GM19467 (cell line): Measurements from ENCODE around the gene MYL10.

Source experiments
- ATAC-seq: cut with Tn5 transposase; IDR thresholded peaks from one replicate; pipeline ENCODE4 v1.9.1; 2021; ENCODE audit warnings: mild to moderate bottlenecking, moderate library complexity; ENCODE audit not compliant: unreplicated experiment

The MYL10 gene

DNA sequence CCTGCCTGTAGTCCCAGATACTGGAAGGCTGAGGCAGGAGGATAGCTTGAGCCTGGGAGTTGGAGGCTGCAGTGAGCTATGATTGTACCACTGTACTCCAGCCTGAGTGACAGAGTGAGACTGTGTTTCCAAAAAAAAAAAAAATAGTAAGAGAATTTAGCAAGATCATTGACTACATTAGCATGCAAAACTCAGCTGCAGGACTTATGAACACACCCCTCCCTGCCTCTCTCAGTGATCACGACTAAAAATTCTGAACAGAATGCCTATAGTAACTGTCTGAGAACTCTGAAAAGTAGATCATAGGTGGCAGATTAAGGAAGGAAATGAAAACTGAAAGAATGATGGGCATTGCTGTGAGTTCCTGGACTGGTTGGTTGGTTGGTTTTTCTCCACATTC, 50.5 kb downstream of the MYL10 start:
- no peak for ATAC-seq

- no peak for ATAC-seq
These were observed 52.1 kb downstream of the MYL10 start for GRCh38 chr7:101576998-101577397.

DNA sequence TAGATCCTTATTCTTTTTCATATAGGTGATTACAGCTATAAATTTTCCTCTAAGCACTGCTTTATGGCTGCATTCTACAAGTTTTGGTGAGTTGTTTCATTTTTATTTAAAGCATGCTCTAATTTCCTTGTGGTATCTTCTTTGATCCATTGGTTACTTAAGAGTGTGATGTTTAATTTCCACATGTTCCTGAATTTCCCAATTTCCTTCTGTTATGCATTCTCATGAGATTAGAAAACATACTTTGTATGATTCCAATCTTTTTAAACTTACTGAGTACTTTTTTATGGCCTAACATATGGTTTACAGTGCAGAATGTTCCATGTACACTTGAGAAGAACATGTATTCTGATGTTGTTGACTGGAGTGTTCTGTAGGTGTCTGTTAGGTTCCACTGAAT, 53.4 kb downstream of the MYL10 start:
- ATAC-seq: no peak

- ATAC-seq: no peak
These were observed 53.9 kb downstream of the MYL10 start for GRCh38 chr7:101575168-101575567.

DNA sequence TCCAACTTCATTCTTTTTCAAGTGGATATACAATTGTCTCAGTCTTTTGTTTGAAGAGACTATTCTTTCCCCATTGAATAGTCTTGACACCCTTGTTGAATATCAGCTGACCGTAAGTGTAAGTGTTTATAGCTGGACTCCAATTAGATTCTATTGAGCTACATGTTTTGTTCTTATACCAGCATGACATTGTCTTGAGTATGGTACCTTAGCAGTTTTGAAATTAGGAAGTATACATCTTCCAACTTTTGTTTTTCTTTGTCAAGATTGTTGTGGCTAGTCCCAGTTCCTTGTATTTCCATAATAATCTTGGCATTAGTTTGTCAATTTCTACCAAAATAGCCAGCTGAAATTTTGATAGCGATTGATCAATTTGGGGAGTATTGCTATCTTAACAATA, 56.9 kb downstream of the MYL10 start:
- ATAC-seq: no peak

DNA sequence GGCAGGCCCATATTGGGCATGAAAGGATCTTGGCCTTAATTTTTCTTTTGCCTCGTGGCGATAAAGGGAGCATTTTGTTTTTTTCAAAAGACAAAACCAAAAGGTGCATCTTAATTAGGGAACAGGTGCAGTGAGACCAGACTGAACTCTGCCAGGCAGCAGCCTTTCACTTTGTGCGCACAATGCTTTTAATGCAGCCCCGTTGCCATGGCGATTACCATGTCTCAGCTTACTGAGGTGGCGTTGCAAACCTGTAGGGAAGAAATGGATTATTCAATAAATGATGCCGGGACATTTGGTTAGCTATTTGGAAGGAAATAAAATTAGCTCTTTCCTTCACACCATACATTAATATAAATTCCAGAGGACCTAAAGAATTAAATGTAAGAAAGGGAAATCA, 61.9 kb downstream of the MYL10 start:
- no peak for ATAC-seq

GRCh38 chr7:101565601-101566209, 63.4 kb downstream of the MYL10 start:
- no peak for ATAC-seq

DNA sequence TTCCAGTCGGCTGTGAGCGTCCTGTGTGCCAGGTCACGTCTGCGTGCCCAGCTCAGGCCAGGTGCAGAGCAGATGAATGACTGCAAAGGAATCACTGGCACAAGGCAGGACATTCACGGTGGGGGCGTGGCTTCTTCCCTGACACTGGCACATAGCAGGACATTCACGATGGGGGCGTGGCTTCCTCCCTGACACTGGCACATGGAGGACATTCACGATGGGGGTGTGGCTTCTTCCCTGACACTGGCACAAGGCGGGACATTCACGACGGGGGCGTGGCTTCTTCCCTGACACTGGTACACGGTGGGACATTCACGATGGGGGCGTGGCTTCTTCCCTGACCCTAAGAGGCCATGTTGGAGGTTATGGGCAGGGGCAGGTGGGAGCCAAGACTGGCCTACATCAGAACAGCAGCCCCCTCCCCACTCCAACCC, 64.3 kb downstream of the MYL10 start:
- ATAC-seq: no peak

DNA sequence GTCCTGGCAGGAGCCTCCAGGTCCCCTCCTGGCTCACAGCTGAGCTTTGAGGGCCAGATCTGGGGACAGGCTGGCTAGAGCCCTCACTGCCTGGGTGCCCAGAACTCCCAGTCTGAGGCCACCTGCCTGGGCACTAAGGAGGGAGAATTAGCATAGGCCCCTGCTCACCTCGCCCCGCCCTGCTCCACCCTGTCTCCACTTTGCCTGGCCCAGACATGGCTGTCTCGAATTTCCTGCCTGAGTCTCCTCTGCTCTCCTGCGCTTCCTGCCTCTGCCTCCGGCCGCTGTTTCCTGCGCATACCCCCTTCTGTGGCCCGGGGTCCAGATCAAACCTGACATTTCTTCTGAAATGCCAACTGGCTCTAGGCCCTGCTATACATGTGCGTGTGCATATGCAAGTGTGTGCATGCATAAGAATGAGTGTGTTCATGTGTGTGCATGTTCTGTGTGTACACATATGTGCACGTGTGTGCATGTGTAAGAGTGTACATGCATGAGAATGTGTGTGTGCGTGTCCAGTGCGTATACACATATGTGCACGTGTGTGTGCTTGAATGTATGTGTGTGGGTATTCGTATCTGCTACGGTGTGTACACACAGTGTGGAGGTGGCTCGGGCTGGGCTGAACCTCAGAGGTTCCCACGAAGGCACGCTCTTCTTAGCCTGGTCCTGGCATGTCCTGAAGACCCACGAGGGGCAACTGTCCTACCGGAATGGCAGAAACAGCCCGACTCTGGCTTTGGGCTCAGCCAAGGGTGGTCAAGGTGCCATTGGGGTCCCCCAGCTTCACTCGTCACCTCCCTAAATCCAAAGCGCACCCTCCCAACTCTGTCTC, 64.9 kb downstream of the MYL10 start:
- ATAC-seq: no peak
